Esophagus squamous epithelium (tissue), 4 donors: ENCODE data around the gene NCOA7.

Experiments used
- CTCF ChIP-seq, 6 experiments: fragments of 450-650 bp in 4 of 6; fragments of 200-600 bp in 2 of 6; sonication (generic) in 2 of 6; IDR thresholded peaks; one replicate each; pipeline ENCODE4 v1.5.1; 2016 to 2019; ENCODE audit warnings: antibody characterized with exemption in 6 of 6, mild to moderate bottlenecking in 4 of 6, moderate library complexity in 4 of 6
- POLR2A ChIP-seq, 4 donors: fragments of 450-650 bp; IDR thresholded peaks; one replicate each; pipeline ENCODE4 v1.6.1; 2017; ENCODE audit warnings: antibody characterized with exemption in 4 of 4, mild to moderate bottlenecking in 4 of 4, moderate library complexity in 3 of 4

GRCh38 chr6:125749865-125750691, 40.7 kb upstream of the NCOA7 start:
- TF ChIP-seq CTCF (IDR thresholded peaks at IDR 0.05) (no peak), POLR2A (IDR thresholded peaks at IDR 0.05) (no peak)
